ENCODE results near the gene PLA2G3. TPM values are rescaled to one million over a fixed set of nuclear protein-coding genes. Genes with fewer than 3 reads are reported as not detected.
"Not testable (repeated sequence)": the region's sequence is repeated elsewhere in the genome, so short reads cannot be mapped to it uniquely, and the experiment has no call there.

Gene PLA2G3
- total RNA-seq, 1 experiment from 2014 or later: 21.5 TPM

GRCh38 chr22:31098632-31099110 is 41.6 kb downstream of the PLA2G3 start:
- no peak for TF ChIP-seq EZH2 (IDR thresholded peaks at IDR 0.05; ENCODE audit: borderline replicate concordance, low read depth, low read length, poor library complexity, severe bottlenecking)
- TF ChIP-seq, protein P1, sequence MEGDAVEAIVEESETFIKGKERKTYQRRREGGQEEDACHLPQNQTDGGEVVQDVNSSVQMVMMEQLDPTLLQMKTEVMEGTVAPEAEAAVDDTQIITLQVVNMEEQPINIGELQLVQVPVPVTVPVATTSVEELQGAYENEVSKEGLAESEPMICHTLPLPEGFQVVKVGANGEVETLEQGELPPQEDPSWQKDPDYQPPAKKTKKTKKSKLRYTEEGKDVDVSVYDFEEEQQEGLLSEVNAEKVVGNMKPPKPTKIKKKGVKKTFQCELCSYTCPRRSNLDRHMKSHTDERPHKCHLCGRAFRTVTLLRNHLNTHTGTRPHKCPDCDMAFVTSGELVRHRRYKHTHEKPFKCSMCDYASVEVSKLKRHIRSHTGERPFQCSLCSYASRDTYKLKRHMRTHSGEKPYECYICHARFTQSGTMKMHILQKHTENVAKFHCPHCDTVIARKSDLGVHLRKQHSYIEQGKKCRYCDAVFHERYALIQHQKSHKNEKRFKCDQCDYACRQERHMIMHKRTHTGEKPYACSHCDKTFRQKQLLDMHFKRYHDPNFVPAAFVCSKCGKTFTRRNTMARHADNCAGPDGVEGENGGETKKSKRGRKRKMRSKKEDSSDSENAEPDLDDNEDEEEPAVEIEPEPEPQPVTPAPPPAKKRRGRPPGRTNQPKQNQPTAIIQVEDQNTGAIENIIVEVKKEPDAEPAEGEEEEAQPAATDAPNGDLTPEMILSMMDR (conservative IDR thresholded peaks at IDR 0.05; ENCODE audit: low read depth, low read length): no peak
- no TSS peak for BruUV-seq (replicated peaks)
- no peak overlapping the region for H3K4me3 ChIP-seq (ENCODE audit: low read depth, low read length, poor library complexity, severe bottlenecking)
- H3K9me3 ChIP-seq (ENCODE audit: low read depth, low read length, poor library complexity, severe bottlenecking): no peaks in the 10 kb centered on the region
- intact Hi-C loops (cut with micrococcal nuclease; ENCODE audit: unreplicated experiment): no loop called here
- peaks cover 3% of the 10 kb centered on the region for H3K36me3 ChIP-seq (ENCODE audit: insufficient read depth, low read length, poor library complexity, severe bottlenecking)
- ChIA-PET CTCF (no interaction called here), POLR2A (ENCODE audit: low non-redundant PET) (no interaction called here)
- H3K27ac ChIP-seq (ENCODE audit: low read depth, low read length, poor library complexity, severe bottlenecking): no peak overlapping the region
- H3K4me1 ChIP-seq (ENCODE audit: insufficient read depth, low read length, poor library complexity, severe bottlenecking): no peaks in the 10 kb centered on the region
- no peaks in the 10 kb centered on the region for H3K27me3 ChIP-seq (replicated peaks; ENCODE audit: insufficient read depth, low read depth, low read length, poor library complexity)
- no peak for DNase-seq (ENCODE audit: low spot score)

DNA sequence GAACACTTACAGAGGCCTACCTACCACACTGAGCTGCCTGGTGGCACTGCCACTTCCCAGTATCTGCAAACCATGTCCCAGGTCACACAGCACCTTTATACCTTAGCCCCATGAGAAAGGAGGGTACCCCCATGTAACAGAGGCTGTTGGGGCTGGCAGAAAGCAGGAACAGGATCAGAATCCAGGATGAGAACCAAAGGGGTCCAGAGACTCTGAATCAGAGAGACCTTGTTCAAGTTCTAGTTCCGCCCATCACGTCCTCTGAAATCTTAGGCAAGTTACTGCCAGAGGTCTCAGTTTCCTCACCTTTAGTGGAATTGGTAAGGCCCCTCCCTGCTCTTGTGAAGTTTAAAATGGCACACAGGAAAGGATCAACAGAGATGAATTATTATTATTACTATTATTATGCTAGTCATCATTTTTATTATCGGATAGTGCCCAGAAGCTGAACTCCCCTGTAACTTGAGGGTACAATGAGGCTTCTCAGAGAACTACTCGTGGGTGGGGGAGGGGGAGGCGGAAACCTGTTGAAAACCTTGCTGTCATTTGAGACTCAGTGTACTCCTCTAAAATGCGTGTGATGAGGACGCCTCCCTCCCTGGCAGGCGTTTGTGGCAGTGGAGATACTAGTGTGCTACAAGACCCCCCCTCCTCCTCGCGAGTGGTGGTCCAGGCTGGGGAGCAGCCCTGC is 42.2 kb downstream of the PLA2G3 start:
- peaks cover 3% of the 10 kb centered on the region for H3K36me3 ChIP-seq (ENCODE audit: insufficient read depth, low read length, poor library complexity, severe bottlenecking)
- POLR2A ChIA-PET (ENCODE audit: low non-redundant PET): no interaction called here
- intact Hi-C loops (cut with micrococcal nuclease; ENCODE audit: unreplicated experiment): no loop called here

GRCh38 chr22:31097539-31097938 is 42.8 kb downstream of the PLA2G3 start:
- H3K36me3 ChIP-seq (ENCODE audit: insufficient read depth, low read length, poor library complexity, severe bottlenecking); H3K27ac ChIP-seq (ENCODE audit: low read depth, low read length, poor library complexity, severe bottlenecking); BruUV-seq (replicated peaks); H3K9me3 ChIP-seq (ENCODE audit: low read depth, low read length, poor library complexity, severe bottlenecking); H3K4me3 ChIP-seq (ENCODE audit: low read depth, low read length, poor library complexity, severe bottlenecking); H3K4me1 ChIP-seq (ENCODE audit: insufficient read depth, low read length, poor library complexity, severe bottlenecking); intact Hi-C loops (cut with micrococcal nuclease; ENCODE audit: unreplicated experiment); CTCF ChIA-PET; DNase-seq (ENCODE audit: low spot score); POLR2A ChIA-PET (ENCODE audit: low non-redundant PET); H3K27me3 ChIP-seq (replicated peaks; ENCODE audit: insufficient read depth, low read depth, low read length, poor library complexity): not testable (repeated sequence)

More for the DNA sequence above, 42.2 kb downstream of the PLA2G3 start:
- Histone ChIP-seq H3K4me1 (ENCODE audit: insufficient read depth, low read length, poor library complexity, severe bottlenecking) (no peaks in the 10 kb centered on the region), H3K27ac (ENCODE audit: low read depth, low read length, poor library complexity, severe bottlenecking) (no peak overlapping the region), H3K4me3 (ENCODE audit: low read depth, low read length, poor library complexity, severe bottlenecking) (no peak overlapping the region), H3K27me3 (replicated peaks; ENCODE audit: insufficient read depth, low read depth, low read length, poor library complexity) (no peaks in the 10 kb centered on the region), H3K9me3 (ENCODE audit: low read depth, low read length, poor library complexity, severe bottlenecking) (no peaks in the 10 kb centered on the region)
- TF ChIP-seq, protein P1 (conservative IDR thresholded peaks at IDR 0.05; ENCODE audit: low read depth, low read length): no peak
- TF ChIP-seq EZH2 (IDR thresholded peaks at IDR 0.05; ENCODE audit: borderline replicate concordance, low read depth, low read length, poor library complexity, severe bottlenecking): no peak
- DNase-seq (ENCODE audit: low spot score): no peak
- BruUV-seq (replicated peaks): no TSS peak
- CTCF ChIA-PET: no interaction called here
